ENCODE results near the gene NAIF1. TPM values are rescaled to one million over a fixed set of nuclear protein-coding genes. Genes with fewer than 3 reads are reported as not detected.

NAIF1 gene
- total RNA-seq, 1 experiment from 2014 or later = 12.4 TPM

- no peak for TF ChIP-seq ERG (CRISPR knock-in tag; IDR thresholded peaks at IDR 0.05)
- TF ChIP-seq FOXP1 (CRISPR knock-in tag; IDR thresholded peaks at IDR 0.05; ENCODE audit: borderline replicate concordance) = 0 out of 2 replicates have a peak, but pooled peaks have one; percentile 4
- TF ChIP-seq TEAD1 (CRISPR knock-in tag; IDR thresholded peaks at IDR 0.05) = 0 out of 2 replicates have a peak, but pooled peaks have one; percentile 15
- TF ChIP-seq ZNF423 (CRISPR knock-in tag; IDR thresholded peaks at IDR 0.05) = peak; percentile 89
- TF ChIP-seq CBFB (CRISPR knock-in tag; IDR thresholded peaks at IDR 0.05; ENCODE audit: low read depth) = no peak
- TF ChIP-seq ARID4B (CRISPR knock-in tag; IDR thresholded peaks at IDR 0.05; ENCODE audit: borderline replicate concordance) = peak; percentile 18; the same call in 1 of the 2 replicates
- peak; percentile 66; the same call in 1 of the 2 replicates for TF ChIP-seq ZNF232 (CRISPR knock-in tag; IDR thresholded peaks at IDR 0.05)
- 0 out of 2 replicates have a peak, but pooled peaks have one; percentile 6 for TF ChIP-seq GABPB1 (CRISPR knock-in tag; IDR thresholded peaks at IDR 0.05)
- TF ChIP-seq KAT7 (CRISPR knock-in tag; IDR thresholded peaks at IDR 0.05; ENCODE audit: borderline replicate concordance) = peak; percentile 98; the same call in 1 of the 2 replicates
These were observed 1.5 kb upstream of the NAIF1 start (continued) for GRCh38 chr9:128068386-128069205.

GRCh38 chr9:128067645-128068385, 695 bp upstream of the NAIF1 start, which contains the start of gene SLC25A25:
SLC25A25 (plus strand) TSS chr9:128068232; CDS start chr9:128068320, 88 bp downstream.
- H3K4me1 Mint-ChIP-seq = peaks cover 37% of the 10 kb centered on the region
- DNase-seq (ENCODE audit: low spot score) = peak; percentile 100
- peak within 1 kb of the TSS; percentile 85 for H3K4me3 Mint-ChIP-seq
- H3K36me3 Mint-ChIP-seq = no peaks in the 10 kb centered on the region; the same call in 1 of the 2 replicates
- CTCF ChIA-PET = interaction anchor here (0.6 to 3.5 kb wide), 21 partner anchors 10 to 564 kb away, joined by 3 to 31 read pairs (median 4); partner anchors contain the start of gene PIP5KL1
- no peaks in the 10 kb centered on the region for H3K9me3 Mint-ChIP-seq
- ATAC-seq = peak; percentile 86
- peak within 1 kb of the TSS; percentile 67 for H3K27ac Mint-ChIP-seq
- no peaks in the 10 kb centered on the region for H3K27me3 Mint-ChIP-seq (ENCODE audit: low read depth)
- POLR2A ChIA-PET = interaction anchor here (0.5 to 2.2 kb wide), 10 partner anchors 15 to 435 kb away, joined by 3 to 11 read pairs (median 4); no protein-coding TSS in a partner anchor
- TF ChIP-seq SP1 (CRISPR knock-in tag; conservative IDR thresholded peaks at IDR 0.05) = peak; percentile 89
- TF ChIP-seq USF2 (CRISPR knock-in tag; IDR thresholded peaks at IDR 0.05) = no peak; the same call in 1 of the 2 replicates
- no peak for TF ChIP-seq ZNF416 (CRISPR knock-in tag; IDR thresholded peaks at IDR 0.05)
- TF ChIP-seq FOXP4 (CRISPR knock-in tag; IDR thresholded peaks at IDR 0.05) = 0 out of 2 replicates have a peak, but pooled peaks have one; percentile 34
- TF ChIP-seq CREB1 (CRISPR knock-in tag; IDR thresholded peaks at IDR 0.05) = no peak
- no peak for TF ChIP-seq JAZF1 (CRISPR knock-in tag; IDR thresholded peaks at IDR 0.05)
- TF ChIP-seq TP53 (CRISPR knock-in tag; IDR thresholded peaks at IDR 0.05) = no peak
- TF ChIP-seq E2F5 (CRISPR knock-in tag; IDR thresholded peaks at IDR 0.05) = 0 out of 2 replicates have a peak, but pooled peaks have one; percentile 33
- no peak for TF ChIP-seq NFE2L1 (CRISPR knock-in tag; IDR thresholded peaks at IDR 0.05)
- no peak for TF ChIP-seq NR1H2 (CRISPR knock-in tag; IDR thresholded peaks at IDR 0.05)
- no peak for TF ChIP-seq PRDM15 (CRISPR knock-in tag; IDR thresholded peaks at IDR 0.05)
- TF ChIP-seq ZNF423 (CRISPR knock-in tag; IDR thresholded peaks at IDR 0.05) = no peak
